ENCODE data around the gene JUND. TPM values are rescaled to one million over a fixed set of nuclear protein-coding genes. Genes with fewer than 3 reads are reported as not detected.

The JUND gene
- total and polyA plus RNA-seq, 2 of the 4 experiments (the other 2 are of a cell fraction) = 14.2 to 77.2 TPM

- Histone ChIP-seq H2BK5ac (ENCODE audit: low read depth, low read length, poor library complexity, severe bottlenecking) (no peak overlapping the region), H2AK5ac (ENCODE audit: low read depth, low read length) (no peak overlapping the region), H2BK120ac (ENCODE audit: low read depth, low read length) (no peak overlapping the region), H2AK9ac (replicated peaks; ENCODE audit: low read depth, low read length, poor library complexity) (no peak overlapping the region), H3K9me1 (ENCODE audit: insufficient read depth, low read length) (no peaks in the 10 kb centered on the region), H4K8ac (ENCODE audit: low read depth in 2 of 2, low read length in 2 of 2) (no peak overlapping the region), H3K9me3 (ENCODE audit: control insufficient read depth, insufficient read depth, low read length) (peaks cover 3% of the 10 kb centered on the region; the same call in 1 of the 2 replicates), H3K56ac (ENCODE audit: extremely low read depth, insufficient read depth, low read length) (no peak overlapping the region), H4K5ac (ENCODE audit: low read depth, low read length) (no peak overlapping the region), H3K27ac (ENCODE audit: insufficient read depth, low read length) (no peak overlapping the region), H4K20me1 (ENCODE audit: insufficient read depth, low read length) (peaks cover 5% of the 10 kb centered on the region; the same call in 1 of the 2 replicates), H3K4me3 (ENCODE audit: insufficient read depth, low read depth, low read length) (no peak overlapping the region), H3K14ac (replicated peaks; ENCODE audit: low read depth, low read length) (no peak overlapping the region), H3K79me1 (ENCODE audit: low read depth in 1 of 2, low read length in 2 of 2) (no peaks in the 10 kb centered on the region), H3K4me1 (ENCODE audit: control insufficient read depth, insufficient read depth, low read length) (peaks cover 5% of the 10 kb centered on the region; the same call in 1 of the 2 replicates), H3K36me3 (ENCODE audit: control insufficient read depth, insufficient read depth, low read length) (no peaks in the 10 kb centered on the region), H2BK20ac (ENCODE audit: low read depth, low read length) (no peak overlapping the region), H3K27me3 (ENCODE audit: control insufficient read depth, insufficient read depth, low read length) (peaks cover 20% of the 10 kb centered on the region; the same call in 1 of the 2 replicates), H2AFZ (replicated peaks; ENCODE audit: low read length, poor library complexity) (no peak overlapping the region), H3K4ac (ENCODE audit: low read depth, low read length) (no peak overlapping the region), H3K23ac (ENCODE audit: low read depth, low read length) (no peak overlapping the region; the same call in 1 of the 2 replicates), H3K18ac (ENCODE audit: low read depth, low read length) (no peak overlapping the region), H3K9ac (ENCODE audit: low read depth, low read length) (no peak overlapping the region), H3K4me2 (ENCODE audit: low read depth, low read length) (no peak overlapping the region), H4K91ac (ENCODE audit: insufficient read depth, low read depth, low read length) (no peak overlapping the region), H2BK15ac (ENCODE audit: low read depth, low read length) (no peak overlapping the region)
- ChIA-PET POLR2A (ENCODE audit: unreplicated experiment) (no interaction called here), CTCF (no interaction called here)
- intact Hi-C loops (cut with micrococcal nuclease) = no loop called here
- in situ Hi-C loops (cut with MboI; ENCODE audit: low sequenced_read_pairs) = no loop called here
- ATAC-seq (ENCODE audit: low read depth) = no peak
- no peak for DNase-seq
- dilution Hi-C loops (cut with HindIII; ENCODE audit: low sequenced_read_pairs, unreplicated experiment) = no loop called here
- BruUV-seq (replicated peaks) = no TSS peak
- WGBS, 2 experiments (ENCODE audit: extremely low coverage in 2 of 2, insufficient read length in 1 of 2) = 50% methylated on average over 1 of the region's 4 CpGs; no CpG with 5 or more reads in 1 of the 2 experiments
- TF ChIP-seq NFE2L2 (IDR thresholded peaks at IDR 0.05; ENCODE audit: low read depth, low read length) (no peak), ELK1 (IDR thresholded peaks at IDR 0.05; ENCODE audit: borderline replicate concordance, low read depth, low read length) (no peak), CEBPB (IDR thresholded peaks at IDR 0.05; ENCODE audit: low read depth, low read length) (no peak), RFX5 (IDR thresholded peaks at IDR 0.05; ENCODE audit: low read depth, low read length) (no peak), MAFK (IDR thresholded peaks at IDR 0.05; ENCODE audit: low read depth, low read length) (no peak), CHD1 (IDR thresholded peaks at IDR 0.05; ENCODE audit: low read depth, low read length) (no peak), FOS (IDR thresholded peaks at IDR 0.05; ENCODE audit: low read depth, low read length) (no peak), RCOR1 (IDR thresholded peaks at IDR 0.05; ENCODE audit: insufficient replicate concordance, low read length) (no peak), USF2 (IDR thresholded peaks at IDR 0.05; ENCODE audit: low read depth, low read length) (no peak), RAD21 (IDR thresholded peaks at IDR 0.05; ENCODE audit: low read length) (no peak), POLR2A (IDR thresholded peaks at IDR 0.05; ENCODE audit: low read depth, low read length) (no peak), MAZ (IDR thresholded peaks at IDR 0.05; ENCODE audit: borderline replicate concordance, low read depth, low read length) (no peak), SMC3 (IDR thresholded peaks at IDR 0.05; ENCODE audit: low read depth, low read length) (no peak), MXI1 (IDR thresholded peaks at IDR 0.05; ENCODE audit: borderline replicate concordance, low read depth, low read length) (no peak), BHLHE40 (IDR thresholded peaks at IDR 0.05; ENCODE audit: low read depth, low read length) (no peak), CTCF (conservative IDR thresholded peaks at IDR 0.05; ENCODE audit: low read depth, low read length) (no peak)
Measured at GRCh38 chr19:18229915-18230314, 51.5 kb downstream of the JUND start.
